HG03103 (cell line): ENCODE measurements around the gene PDILT.
A peak's percentile ranks its signal among the peaks of the same experiment; 100 is the strongest.

Experiments used
- ATAC-seq: cut with Tn5 transposase; IDR thresholded peaks from one replicate; pipeline ENCODE4 v1.9.1; 2021; ENCODE audit warnings: low read depth; ENCODE audit not compliant: unreplicated experiment

PDILT gene

GRCh38 chr16:20409398-20410120 lies 5.0 kb upstream of the PDILT start, which contains the start of gene ACSM5:
Gene ACSM5, plus strand, starts transcription at chr16:20409534. Its CDS starts 1,951 bp downstream, at chr16:20411485.
- ATAC-seq = peak; percentile 38

GRCh38 chr16:20402651-20403050 lies 1.9 kb downstream of the PDILT start:
- ATAC-seq = no peak

- no peak for ATAC-seq
Observed at GRCh38 chr16:20401475-20402016, 3.0 kb downstream of the PDILT start.

GRCh38 chr16:20401066-20401465 lies 3.5 kb downstream of the PDILT start:
- no peak for ATAC-seq

GRCh38 chr16:20399185-20399584 lies 5.4 kb downstream of the PDILT start:
- ATAC-seq = no peak

- ATAC-seq = no peak
Observed at GRCh38 chr16:20398603-20399002, 5.9 kb downstream of the PDILT start.

GRCh38 chr16:20397468-20398074 lies 7.0 kb downstream of the PDILT start:
- no peak for ATAC-seq

GRCh38 chr16:20396846-20397467 lies 7.6 kb downstream of the PDILT start:
- ATAC-seq = no peak

GRCh38 chr16:20395946-20396345 lies 8.6 kb downstream of the PDILT start:
- no peak for ATAC-seq

GRCh38 chr16:20393801-20394577 lies 10.5 kb downstream of the PDILT start:
- no peak for ATAC-seq

- ATAC-seq = no peak
Observed at GRCh38 chr16:20391045-20391444, 13.5 kb downstream of the PDILT start.

- no peak for ATAC-seq
Observed at GRCh38 chr16:20388854-20389253, 15.7 kb downstream of the PDILT start.

- ATAC-seq = no peak
Observed at GRCh38 chr16:20387978-20388377, 16.6 kb downstream of the PDILT start.

- ATAC-seq = no peak
Observed at GRCh38 chr16:20385844-20386832, 18.4 kb downstream of the PDILT start.

- no peak for ATAC-seq
Observed at GRCh38 chr16:20383106-20384029, 21.2 kb downstream of the PDILT start.

- no peak for ATAC-seq
Observed at GRCh38 chr16:20382202-20382948, 22.2 kb downstream of the PDILT start.

- no peak for ATAC-seq
Observed at GRCh38 chr16:20380782-20381181, 23.8 kb downstream of the PDILT start.

- no peak for ATAC-seq
Observed at GRCh38 chr16:20377181-20377580, 27.4 kb downstream of the PDILT start.
